B cell (primary cell): ENCODE results near the gene FER. TPM values are rescaled to one million over a fixed set of nuclear protein-coding genes. Genes with fewer than 3 reads are reported as not detected.

Source experiments
- ATAC-seq: fragments of 200-7000 bp; cut with Tn5 transposase; one replicate; pipeline ENCODE4 v1.10.0; 2021; ENCODE audit warnings: low read depth, mild to moderate bottlenecking, moderate number of reproducible peaks, moderate library complexity
- CTCF ChIA-PET: fragments of 350-600 bp; sonication (Branson Sonifier 250); formaldehyde crosslinking; loops from one replicate; lab custom pipeline; 2021; ENCODE audit warnings: antibody characterized with exemption, inconsistent platforms; lab: Charles Lee
- POLR2A ChIA-PET: fragments of 350-600 bp; sonication (Branson Sonifier 250); formaldehyde crosslinking; loops from one replicate; lab custom pipeline; 2021; ENCODE audit warnings: antibody characterized with exemption; lab: Charles Lee
- DNase-seq: peaks from one replicate; pipeline ENCODE4 v3.0.0; 2013
- H2AFZ ChIP-seq: 2 replicates; pipeline ENCODE4 v1.6.1; 2012; ENCODE audit warnings: mild to moderate bottlenecking, low read depth, low read length; ENCODE audit not compliant: insufficient read depth, poor library complexity, severe bottlenecking
- H3K27ac ChIP-seq, 2 donors: 1 replicate in 1 of 2; 2 replicates in 1 of 2; pipeline ENCODE4 v1.5.1; 2012 to 2013; ENCODE audit warnings: low read length in 2 of 2, mild to moderate bottlenecking in 2 of 2, moderate library complexity in 1 of 2
- H3K27me3 ChIP-seq, 4 experiments: fragments of 200-600 bp in 1 of 4; sonication (generic) in 1 of 4; replicated peaks in 1 of 4; 1 replicate in 2 of 4; 2 replicates in 2 of 4; pipeline versions ENCODE4 v1.6.1 to v1.7.0; 2013 to 2016; ENCODE audit warnings: low read length in 3 of 4, mild to moderate bottlenecking in 2 of 4, mixed read lengths in 1 of 4, moderate library complexity in 1 of 4; ENCODE audit not compliant: insufficient read depth in 4 of 4, control insufficient read depth in 3 of 4; ENCODE audit errors: control extremely low read depth in 1 of 4
- H3K36me3 ChIP-seq, 2 experiments: replicated peaks in 1 of 2; 1 replicate in 1 of 2; 2 replicates in 1 of 2; pipeline versions ENCODE4 v1.6.1 to v1.7.1; 2013; ENCODE audit warnings: low read length in 1 of 2; ENCODE audit not compliant: insufficient read depth in 2 of 2, control insufficient read depth in 1 of 2; ENCODE audit errors: control extremely low read depth in 1 of 2, extremely low read depth in 1 of 2
- H3K4me1 ChIP-seq, 2 donors: fragments of 200-600 bp in 1 of 2; sonication (generic) in 1 of 2; 1 replicate in 1 of 2; 2 replicates in 1 of 2; pipeline versions ENCODE4 v1.5.1 to v1.6.1; 2013 to 2017; ENCODE audit warnings: low read length in 2 of 2; ENCODE audit not compliant: control insufficient read depth in 2 of 2, insufficient read depth in 2 of 2
- H3K4me2 ChIP-seq: replicated peaks from 2 replicates; pipeline ENCODE3; 2012; ENCODE audit warnings: mild to moderate bottlenecking, low read depth, low read length; ENCODE audit not compliant: poor library complexity, severe bottlenecking
- H3K4me3 ChIP-seq, 5 experiments: fragments of 200-600 bp in 1 of 5; sonication (generic) in 1 of 5; 1 replicate in 3 of 5; 2 replicates in 2 of 5; pipeline versions ENCODE4 v1.5.1 to v1.7.0; 2011 to 2016; ENCODE audit warnings: low read length in 4 of 5, mild to moderate bottlenecking in 4 of 5, low read depth in 2 of 5, control low read depth in 1 of 5, moderate library complexity in 1 of 5; ENCODE audit not compliant: insufficient read depth in 1 of 5; ENCODE audit errors: control extremely low read depth in 1 of 5, extremely low read depth in 1 of 5
- H3K79me2 ChIP-seq: fragments of 200-600 bp; sonication (generic); one replicate; pipeline ENCODE4 v1.6.0; 2016; ENCODE audit warnings: low read length; ENCODE audit not compliant: control insufficient read depth, insufficient read depth
- H3K9ac ChIP-seq: fragments of 200-600 bp; sonication (generic); 2 replicates; pipeline ENCODE4 v1.6.1; 2017; ENCODE audit warnings: mild to moderate bottlenecking, low read length, moderate library complexity
- H3K9me3 ChIP-seq, 3 donors: one replicate each; pipeline versions ENCODE4 v1.6.1 to v1.7.1; 2013; ENCODE audit warnings: low read length in 2 of 3; ENCODE audit not compliant: control insufficient read depth in 2 of 3, insufficient read depth in 1 of 3; ENCODE audit errors: control extremely low read depth in 1 of 3
- H4K20me1 ChIP-seq: 2 replicates; pipeline ENCODE4 v1.6.0; 2012; ENCODE audit warnings: mild to moderate bottlenecking, low read length; ENCODE audit not compliant: insufficient read depth, control insufficient read depth, poor library complexity, severe bottlenecking
- H3K27ac Mint-ChIP-seq: one replicate; pipeline ENCODE4 v1.8.0; 2021; ENCODE audit warnings: mixed read lengths
- H3K27me3 Mint-ChIP-seq: one replicate; pipeline ENCODE4 v1.8.0; 2021; ENCODE audit warnings: mixed read lengths
- H3K4me1 Mint-ChIP-seq: one replicate; pipeline ENCODE4 v1.8.0; 2021; ENCODE audit warnings: mixed read lengths
- H3K4me3 Mint-ChIP-seq: one replicate; pipeline ENCODE4 v1.8.0; 2021; ENCODE audit warnings: mixed read lengths
- H3K9me3 Mint-ChIP-seq: one replicate; pipeline ENCODE4 v1.8.0; 2022; ENCODE audit warnings: mixed read lengths; ENCODE audit not compliant: insufficient read depth
- EZH2 ChIP-seq: IDR thresholded peaks from 2 replicates; pipeline ENCODE4 v1.6.1; 2012; ENCODE audit warnings: borderline replicate concordance, low read depth, mild to moderate bottlenecking, moderate library complexity, low read length; ENCODE audit not compliant: insufficient read depth, poor library complexity, severe bottlenecking
- WGBS: methylation state at CpG from one replicate; pipeline ENCODE4 v1.1.5; 2013; ENCODE audit warnings: missing lambda C conversion rate; ENCODE audit not compliant: insufficient coverage; 5-methylcytosine and 5-hydroxymethylcytosine counted together
- intact Hi-C: fragments of 100-400 bp; cut with micrococcal nuclease; formaldehyde crosslinking; loops from one replicate; pipeline ENCODE4 v1.10.0; 2022
- polyA plus RNA-seq: library from polyadenylated mRNA; depleted of rRNA; stranded (reverse); fragments of >200 nt; gene quantifications from 2 replicates; pipeline ENCODE4 v1.2.3, GENCODE V29; 2012
- total RNA-seq, 2 donors: library from RNA; stranded (reverse); fragments of 120-200 nt in 1 of 2; gene quantifications; 1 replicate in 1 of 2; 2 replicates in 1 of 2; pipeline versions ENCODE4 v1.2.3 to v1.2.4, GENCODE V29; 2013 to 2022
- TF ChIP-seq, protein P1 (sequence below): fragments of 200-600 bp; IDR thresholded peaks from one replicate; pipeline ENCODE4 v1.8.0; 2022; ENCODE audit warnings: antibody characterized with exemption, mild to moderate bottlenecking

The FER gene
- total and polyA plus RNA-seq, 2 donors (not counting 1 experiment from before 2014, with no cell fraction given) = 1.3 to 41.3 TPM

DNA sequence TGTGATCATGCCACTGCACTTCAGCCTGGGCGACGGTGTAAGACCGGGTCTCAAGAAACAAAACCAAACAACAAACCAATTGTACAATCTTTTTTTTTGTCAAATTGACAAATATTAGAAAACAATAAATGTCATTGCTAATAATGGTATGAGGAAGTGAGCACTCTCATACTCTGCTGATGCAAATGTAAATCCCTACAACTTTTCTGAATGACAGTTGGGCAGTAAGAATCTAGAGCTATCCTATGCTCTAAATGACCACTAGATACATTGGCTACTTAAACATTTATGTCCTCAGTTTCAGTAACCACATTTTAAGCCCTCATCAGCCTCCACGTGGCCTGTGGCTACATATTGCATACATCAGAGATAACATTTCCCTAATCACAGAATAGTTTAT is 256.2 kb downstream of the FER start:
- 63% methylated on average over 1 of the region's 4 CpGs for WGBS
- H3K27me3 Mint-ChIP-seq = no peaks in the 10 kb centered on the region
- H3K9me3 Mint-ChIP-seq = no peaks in the 10 kb centered on the region
- intact Hi-C loops = no loop called here
- H3K9me3 ChIP-seq = no peaks in the 10 kb centered on the region
- H3K27me3 ChIP-seq = no peaks in the 10 kb centered on the region
- no peak overlapping the region for H3K9ac ChIP-seq
- no peak overlapping the region for H3K27ac ChIP-seq
- H4K20me1 ChIP-seq = no peaks in the 10 kb centered on the region
- H3K4me3 ChIP-seq = no peak overlapping the region
- TF ChIP-seq, protein P1, sequence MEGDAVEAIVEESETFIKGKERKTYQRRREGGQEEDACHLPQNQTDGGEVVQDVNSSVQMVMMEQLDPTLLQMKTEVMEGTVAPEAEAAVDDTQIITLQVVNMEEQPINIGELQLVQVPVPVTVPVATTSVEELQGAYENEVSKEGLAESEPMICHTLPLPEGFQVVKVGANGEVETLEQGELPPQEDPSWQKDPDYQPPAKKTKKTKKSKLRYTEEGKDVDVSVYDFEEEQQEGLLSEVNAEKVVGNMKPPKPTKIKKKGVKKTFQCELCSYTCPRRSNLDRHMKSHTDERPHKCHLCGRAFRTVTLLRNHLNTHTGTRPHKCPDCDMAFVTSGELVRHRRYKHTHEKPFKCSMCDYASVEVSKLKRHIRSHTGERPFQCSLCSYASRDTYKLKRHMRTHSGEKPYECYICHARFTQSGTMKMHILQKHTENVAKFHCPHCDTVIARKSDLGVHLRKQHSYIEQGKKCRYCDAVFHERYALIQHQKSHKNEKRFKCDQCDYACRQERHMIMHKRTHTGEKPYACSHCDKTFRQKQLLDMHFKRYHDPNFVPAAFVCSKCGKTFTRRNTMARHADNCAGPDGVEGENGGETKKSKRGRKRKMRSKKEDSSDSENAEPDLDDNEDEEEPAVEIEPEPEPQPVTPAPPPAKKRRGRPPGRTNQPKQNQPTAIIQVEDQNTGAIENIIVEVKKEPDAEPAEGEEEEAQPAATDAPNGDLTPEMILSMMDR = no peak
- TF ChIP-seq EZH2 = no peak
- POLR2A ChIA-PET = no interaction called here
- CTCF ChIA-PET = no interaction called here
- no peaks in the 10 kb centered on the region for H3K36me3 ChIP-seq
- no peak overlapping the region for H3K27ac Mint-ChIP-seq
- H3K4me3 Mint-ChIP-seq = no peak overlapping the region
- DNase-seq (no peak), ATAC-seq (no peak)
- H3K4me2 ChIP-seq = no peak overlapping the region
- H3K79me2 ChIP-seq = no peaks in the 10 kb centered on the region
- no peaks in the 10 kb centered on the region for H3K4me1 ChIP-seq
- no peaks in the 10 kb centered on the region for H3K4me1 Mint-ChIP-seq
- no peak overlapping the region for H2AFZ ChIP-seq

GRCh38 chr5:109005297-109006009 is 257.8 kb downstream of the FER start:
- Histone ChIP-seq H3K4me2 (no peak overlapping the region), H3K4me1 (no peaks in the 10 kb centered on the region), H3K9me3 (no peaks in the 10 kb centered on the region), H3K27ac (no peak overlapping the region), H3K36me3 (no peaks in the 10 kb centered on the region), H3K27me3 (no peaks in the 10 kb centered on the region), H3K4me3 (no peak overlapping the region), H2AFZ (no peak overlapping the region), H3K9ac (no peak overlapping the region), H4K20me1 (no peaks in the 10 kb centered on the region), H3K79me2 (no peaks in the 10 kb centered on the region)
- no peaks in the 10 kb centered on the region for H3K9me3 Mint-ChIP-seq
- intact Hi-C loops = no loop called here
- no peak overlapping the region for H3K27ac Mint-ChIP-seq
- ATAC-seq (no peak), DNase-seq (no peak)
- no peaks in the 10 kb centered on the region for H3K27me3 Mint-ChIP-seq
- H3K4me3 Mint-ChIP-seq = no peak overlapping the region
- ChIA-PET POLR2A (no interaction called here), CTCF (no interaction called here)
- H3K4me1 Mint-ChIP-seq = no peaks in the 10 kb centered on the region
- no CpG with 5 or more reads among the region's 4 CpGs for WGBS
- no peak for TF ChIP-seq EZH2
- TF ChIP-seq, protein P1 = no peak
